ENCODE measurements around the gene IFI6. TPM values are rescaled to one million over a fixed set of nuclear protein-coding genes. Genes with fewer than 3 reads are reported as not detected.

IFI6 gene
- total and polyA plus RNA-seq, 2 of the 8 experiments (the other 6 are each of a cell fraction or from before 2014, with no cell fraction given) = 6.1 to 13.2 TPM

DNA sequence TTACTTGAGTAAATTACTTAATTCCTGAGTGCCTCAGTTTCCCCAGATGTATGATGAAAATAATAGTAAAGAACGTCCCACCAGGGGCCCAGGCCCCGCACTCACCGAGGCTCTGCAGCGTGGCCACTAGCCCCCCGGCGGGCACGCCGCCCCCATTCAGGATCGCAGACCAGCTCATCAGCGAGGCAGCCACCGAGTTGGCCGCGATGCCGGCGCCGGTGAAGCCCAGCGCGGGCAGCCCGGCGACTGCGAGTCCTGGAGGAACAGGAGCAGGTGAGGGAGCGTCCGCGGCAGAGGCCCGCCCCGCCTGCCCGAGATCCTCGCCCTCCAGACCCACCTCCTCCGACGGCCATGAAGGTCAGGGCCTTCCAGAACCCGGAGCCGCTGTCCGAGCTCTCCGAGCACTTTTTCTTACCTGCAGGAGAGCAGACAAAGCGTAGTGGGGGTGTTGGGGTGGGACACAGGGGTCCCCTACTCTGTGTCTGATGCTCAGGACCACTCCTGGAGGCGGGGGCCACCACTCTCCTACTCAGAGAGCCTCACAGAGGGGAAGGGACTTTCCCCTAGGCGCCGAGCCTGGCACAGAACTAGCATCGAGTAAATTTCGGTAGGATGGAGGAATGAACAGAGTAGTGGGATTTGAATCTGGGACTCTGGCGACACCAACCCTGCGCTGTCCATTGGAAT, 3.7 kb downstream of the IFI6 start:
- no peak overlapping the region for H3K56ac ChIP-seq (replicated peaks; ENCODE audit: insufficient read length, low read depth, low read length)
- H2BK15ac ChIP-seq (ENCODE audit: low read length) = no peak overlapping the region
- no peak overlapping the region for H3K4me3 ChIP-seq (ENCODE audit: extremely low read depth in 1 of 4, insufficient read depth in 2 of 4, low read depth in 3 of 4, low read length in 4 of 4)
- no peak for DNase-seq (ENCODE audit: low read depth in 1 of 2, low spot score in 2 of 2)
- TF ChIP-seq KDM4A (IDR thresholded peaks at IDR 0.05; ENCODE audit: low read depth, low read length, severe bottlenecking) (no peak), TAF7 (optimal IDR thresholded peaks at IDR 0.05; ENCODE audit: borderline replicate concordance, low read depth, low read length) (no peak), NANOG (IDR thresholded peaks at IDR 0.05; ENCODE audit: insufficient read depth, low read depth, low read length, poor library complexity, severe bottlenecking) (no peak), POLR2A (IDR thresholded peaks at IDR 0.05; ENCODE audit: control extremely low read depth in 1 of 2, low read depth in 2 of 2, low read length in 2 of 2) (no peak), BRCA1 (IDR thresholded peaks at IDR 0.05; ENCODE audit: low read depth, low read length) (no peak), SIRT6 (IDR thresholded peaks at IDR 0.05; ENCODE audit: low read length) (no peak), POU5F1 (IDR thresholded peaks at IDR 0.05; ENCODE audit: low read depth, low read length) (no peak), NRF1 (IDR thresholded peaks at IDR 0.05; ENCODE audit: low read depth, low read length) (no peak), SUZ12 (IDR thresholded peaks at IDR 0.05; ENCODE audit: low read length) (no peak), SAP30 (IDR thresholded peaks at IDR 0.05; ENCODE audit: insufficient read depth, insufficient replicate concordance, low read length) (no peak), SP2 (IDR thresholded peaks at IDR 0.05; ENCODE audit: low read length) (no peak)
- TF ChIP-seq, protein P1, sequence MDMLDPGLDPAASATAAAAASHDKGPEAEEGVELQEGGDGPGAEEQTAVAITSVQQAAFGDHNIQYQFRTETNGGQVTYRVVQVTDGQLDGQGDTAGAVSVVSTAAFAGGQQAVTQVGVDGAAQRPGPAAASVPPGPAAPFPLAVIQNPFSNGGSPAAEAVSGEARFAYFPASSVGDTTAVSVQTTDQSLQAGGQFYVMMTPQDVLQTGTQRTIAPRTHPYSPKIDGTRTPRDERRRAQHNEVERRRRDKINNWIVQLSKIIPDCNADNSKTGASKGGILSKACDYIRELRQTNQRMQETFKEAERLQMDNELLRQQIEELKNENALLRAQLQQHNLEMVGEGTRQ (IDR thresholded peaks at IDR 0.05; ENCODE audit: low read length) = no peak
- H3K4me2 ChIP-seq (ENCODE audit: insufficient read depth in 1 of 2, low read depth in 2 of 2, low read length in 2 of 2) = no peak overlapping the region
- no peak overlapping the region for H4K91ac ChIP-seq (replicated peaks; ENCODE audit: insufficient read length, low read length)
- H4K20me1 ChIP-seq (replicated peaks in 1 of 2; ENCODE audit: control insufficient read depth in 1 of 2, insufficient read depth in 2 of 2, low read length in 2 of 2) = no peaks in the 10 kb centered on the region
- H3K4ac ChIP-seq (replicated peaks; ENCODE audit: insufficient read length, low read depth, low read length) = no peak overlapping the region
- H3K23ac ChIP-seq (ENCODE audit: insufficient read length) = no peak overlapping the region
- no peak overlapping the region for H2BK12ac ChIP-seq (ENCODE audit: low read depth, low read length)
- H3K9ac ChIP-seq (replicated peaks in 1 of 4; ENCODE audit: extremely low read depth in 1 of 4, low read depth in 3 of 4, low read length in 3 of 4) = no peak overlapping the region
- peaks cover 2% of the 10 kb centered on the region; the same call in 1 of the 2 replicates for H3K23me2 ChIP-seq (ENCODE audit: low read depth, low read length)
- no peak overlapping the region for H4K5ac ChIP-seq (ENCODE audit: insufficient read length, low read depth, low read length)
- H3K18ac ChIP-seq (ENCODE audit: extremely low read depth, low read length) = no peak overlapping the region
- no peaks in the 10 kb centered on the region for H3K36me3 ChIP-seq (ENCODE audit: control insufficient read depth in 2 of 4, insufficient read depth in 4 of 4, low read length in 3 of 4)
- FAIRE-seq = no peak
- no peaks in the 10 kb centered on the region for H3K9me3 ChIP-seq (ENCODE audit: insufficient read depth in 2 of 2, low read depth in 1 of 2, low read length in 1 of 2)
- ChIA-PET POLR2A (ENCODE audit: partially characterized antibody) (no interaction called here), CTCF (ENCODE audit: partially characterized antibody) (interaction anchor here (0.7 to 13.1 kb wide), 5 partner anchors 13 to 343 kb away, joined by 3 to 472 read pairs (median 3); partner anchors contain the start of gene AHDC1)
- H2BK20ac ChIP-seq (ENCODE audit: low read length) = no peak overlapping the region
- peaks cover 0 to 7% (median 4%) of the 10 kb centered on the region in 4 experiments; a peak in 2 of 7 replicates for H3K27me3 ChIP-seq (replicated peaks in 1 of 4; ENCODE audit: control insufficient read depth in 3 of 4, extremely low read depth in 1 of 4, insufficient read depth in 3 of 4, low read length in 3 of 4)
- H3K27ac ChIP-seq (ENCODE audit: low read depth, low read length) = no peak overlapping the region
- H2BK120ac ChIP-seq (replicated peaks; ENCODE audit: low read depth, low read length) = no peak overlapping the region
- H4K8ac ChIP-seq (ENCODE audit: extremely low read depth, insufficient read depth, low read length) = no peak overlapping the region
- H2AFZ ChIP-seq (ENCODE audit: low read length) = no peak overlapping the region
- H2BK5ac ChIP-seq (ENCODE audit: low read depth, low read length) = no peak overlapping the region
- H3K14ac ChIP-seq (ENCODE audit: insufficient read length) = no peak overlapping the region
- H2AK5ac ChIP-seq (ENCODE audit: low read depth, low read length) = no peak overlapping the region
- WGBS, 2 experiments (ENCODE audit: extremely low coverage in 1 of 2, insufficient coverage in 1 of 2, insufficient read length in 1 of 2, insufficient replicate concordance in 2 of 2, low coverage in 1 of 2, low lambda C conversion rate in 2 of 2, missing lambda C conversion rate in 1 of 2) = 89% methylated on average over 21 of the region's 42 CpGs; no CpG with 5 or more reads in 1 of the 2 experiments
- H3K79me1 ChIP-seq (ENCODE audit: low read depth, low read length) = no peaks in the 10 kb centered on the region
- H3K4me1 ChIP-seq (replicated peaks in 1 of 4; ENCODE audit: control insufficient read depth in 3 of 4, insufficient read depth in 4 of 4, low read length in 3 of 4) = peaks cover 2 to 11% (median 7%) of the 10 kb centered on the region in 4 experiments; a peak in 5 of 7 replicates
- no peaks in the 10 kb centered on the region for H3K79me2 ChIP-seq (ENCODE audit: control insufficient read depth in 1 of 2, insufficient read depth in 2 of 2, low read length in 2 of 2)

All from H1 (cell line).